DND-41 (cell line): ENCODE measurements around the gene THOC1.

Source experiments
- ATAC-seq: fragments of 200-7000 bp; cut with Tn5 transposase; 3 replicates; pipeline ENCODE4 v1.9.1; 2021; ENCODE audit warnings: low read depth; ENCODE audit not compliant: insufficient read depth
- DNase-seq: peaks from one replicate; pipeline ENCODE4 v3.0.0-alpha.2; 2020
- H2AFZ ChIP-seq: 2 replicates; pipeline ENCODE4 v1.6.0; 2012; ENCODE audit warnings: low read depth, low read length
- H3K27ac ChIP-seq: 2 replicates; pipeline ENCODE4 v1.5.1; 2012; ENCODE audit warnings: low read length, inconsistent platforms
- H3K27me3 ChIP-seq: fragments of 200-600 bp; sonication (generic); 2 replicates; pipeline ENCODE4 v1.6.0; 2012; ENCODE audit warnings: low read length, mild to moderate bottlenecking, inconsistent platforms; ENCODE audit not compliant: insufficient read depth, poor library complexity
- H3K36me3 ChIP-seq: 2 replicates; pipeline ENCODE4 v1.5.1; 2012; ENCODE audit warnings: low read length, inconsistent platforms; ENCODE audit not compliant: insufficient read depth
- H3K4me1 ChIP-seq: 2 replicates; pipeline ENCODE4 v1.5.1; 2012; ENCODE audit warnings: mild to moderate bottlenecking, low read length; ENCODE audit not compliant: insufficient read depth
- H3K4me2 ChIP-seq: 2 replicates; pipeline ENCODE4 v1.6.0; 2012; ENCODE audit warnings: mild to moderate bottlenecking, moderate library complexity, low read length, inconsistent platforms; ENCODE audit not compliant: insufficient read depth
- H3K4me3 ChIP-seq, 2 experiments: fragments of 200-600 bp in 1 of 2; shearing (Covaris generic) in 1 of 2; 2 replicates each; pipeline ENCODE4 v1.5.1; 2012 to 2016; ENCODE audit warnings: inconsistent platforms in 2 of 2, low read length in 2 of 2, mild to moderate bottlenecking in 2 of 2, low read depth in 1 of 2, moderate library complexity in 1 of 2
- H3K79me2 ChIP-seq: 2 replicates; pipeline ENCODE4 v1.6.0; 2012; ENCODE audit warnings: low read length, inconsistent platforms; ENCODE audit not compliant: insufficient read depth
- H3K9ac ChIP-seq: 2 replicates; pipeline ENCODE4 v1.6.0; 2012; ENCODE audit warnings: low read depth, mild to moderate bottlenecking, inconsistent platforms, low read length, moderate library complexity
- H3K9me3 ChIP-seq: 2 replicates; pipeline ENCODE4 v1.5.1; 2012; ENCODE audit warnings: low read length, moderate library complexity, mild to moderate bottlenecking, inconsistent platforms; ENCODE audit not compliant: insufficient read depth, severe bottlenecking
- H4K20me1 ChIP-seq: 2 replicates; pipeline ENCODE4 v1.6.0; 2012; ENCODE audit warnings: low read length; ENCODE audit not compliant: insufficient read depth
- CTCF ChIP-seq: IDR thresholded peaks from 2 replicates; pipeline ENCODE4 v1.5.1; 2012; ENCODE audit warnings: borderline replicate concordance, low read length, moderate library complexity, mild to moderate bottlenecking; ENCODE audit not compliant: poor library complexity, severe bottlenecking; ENCODE audit errors: extremely low read depth
- EZH2 ChIP-seq: IDR thresholded peaks from 3 replicates; pipeline ENCODE4 v1.6.1; 2012; ENCODE audit warnings: borderline replicate concordance, low read depth, mild to moderate bottlenecking, moderate library complexity, low read length, inconsistent platforms; ENCODE audit not compliant: severe bottlenecking

THOC1 gene

DNA sequence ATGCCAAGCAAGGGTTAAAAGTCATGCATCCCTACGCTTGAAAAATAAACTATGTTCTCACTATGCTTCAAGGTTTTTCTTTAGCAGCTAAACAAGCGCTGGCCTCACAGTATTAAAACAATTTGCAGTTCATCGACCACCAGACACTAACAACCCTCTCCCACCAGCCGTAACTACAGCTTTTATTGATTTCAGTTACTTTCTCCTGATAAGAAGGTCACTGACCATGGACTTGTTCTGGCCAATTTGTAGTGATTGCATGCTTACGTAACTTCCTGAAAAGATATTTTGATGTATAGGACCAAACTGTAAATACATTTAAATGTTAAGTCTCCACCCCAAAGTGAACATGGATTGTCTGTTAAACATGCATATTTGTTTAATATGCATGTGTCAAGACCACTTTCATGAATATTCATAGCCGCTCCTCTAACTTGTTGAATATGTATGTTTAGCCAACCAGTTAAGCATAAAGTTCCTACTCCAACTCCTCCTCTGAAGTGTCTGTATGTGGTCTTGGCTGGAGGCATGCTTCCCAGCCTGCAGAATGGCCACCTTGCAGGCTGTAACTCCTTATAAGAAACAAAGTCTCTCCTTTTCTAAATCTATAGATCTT is 1.7 kb upstream of the THOC1 start:
- Histone ChIP-seq H2AFZ (no peak overlapping the region), H3K27me3 (no peaks in the 10 kb centered on the region), H3K36me3 (peaks cover 10% of the 10 kb centered on the region), H3K79me2 (peaks cover 38% of the 10 kb centered on the region), H4K20me1 (no peaks in the 10 kb centered on the region), H3K4me2 (peak overlapping the region; percentile 80; the same call in 1 of the 2 replicates), H3K9ac (no peak overlapping the region), H3K4me1 (peaks cover 33% of the 10 kb centered on the region), H3K27ac (no peak overlapping the region), H3K4me3 (no peak overlapping the region), H3K9me3 (no peaks in the 10 kb centered on the region)
- ATAC-seq = no peak
- no peak for DNase-seq
- TF ChIP-seq CTCF = no peak
- TF ChIP-seq EZH2 = no peak

DNA sequence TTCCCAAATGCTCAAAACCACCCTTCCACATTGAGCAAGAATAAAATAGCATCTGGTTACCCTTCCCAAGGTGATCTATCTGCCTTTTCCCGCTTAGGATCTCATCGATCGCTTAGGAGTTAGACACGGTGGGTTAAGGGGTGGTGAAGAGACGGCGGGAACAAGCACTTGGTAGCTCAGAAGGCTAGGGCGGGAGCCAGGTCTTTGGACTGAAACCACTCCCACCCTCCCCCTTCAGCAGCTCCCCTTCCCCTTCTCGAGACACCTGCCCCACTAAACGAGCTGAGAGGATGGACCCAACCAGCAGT is 513 bp downstream of the THOC1 start:
- no peaks in the 10 kb centered on the region for H3K27me3 ChIP-seq
- DNase-seq (no peak), ATAC-seq (peak; percentile 52; the same call in 2 of the 3 replicates)
- peak overlapping the region; percentile 63 to 69 for H3K4me3 ChIP-seq
- peak overlapping the region; percentile 80 for H3K4me2 ChIP-seq
- H3K79me2 ChIP-seq = peaks cover 43% of the 10 kb centered on the region
- TF ChIP-seq CTCF (no peak), EZH2 (no peak)
- peaks cover 33% of the 10 kb centered on the region for H3K4me1 ChIP-seq
- H3K27ac ChIP-seq = peak overlapping the region; percentile 99
- peaks cover 27% of the 10 kb centered on the region for H3K36me3 ChIP-seq
- no peaks in the 10 kb centered on the region for H3K9me3 ChIP-seq
- H3K9ac ChIP-seq = peak overlapping the region; percentile 94
- no peaks in the 10 kb centered on the region for H4K20me1 ChIP-seq
- H2AFZ ChIP-seq = peak overlapping the region; percentile 96

DNA sequence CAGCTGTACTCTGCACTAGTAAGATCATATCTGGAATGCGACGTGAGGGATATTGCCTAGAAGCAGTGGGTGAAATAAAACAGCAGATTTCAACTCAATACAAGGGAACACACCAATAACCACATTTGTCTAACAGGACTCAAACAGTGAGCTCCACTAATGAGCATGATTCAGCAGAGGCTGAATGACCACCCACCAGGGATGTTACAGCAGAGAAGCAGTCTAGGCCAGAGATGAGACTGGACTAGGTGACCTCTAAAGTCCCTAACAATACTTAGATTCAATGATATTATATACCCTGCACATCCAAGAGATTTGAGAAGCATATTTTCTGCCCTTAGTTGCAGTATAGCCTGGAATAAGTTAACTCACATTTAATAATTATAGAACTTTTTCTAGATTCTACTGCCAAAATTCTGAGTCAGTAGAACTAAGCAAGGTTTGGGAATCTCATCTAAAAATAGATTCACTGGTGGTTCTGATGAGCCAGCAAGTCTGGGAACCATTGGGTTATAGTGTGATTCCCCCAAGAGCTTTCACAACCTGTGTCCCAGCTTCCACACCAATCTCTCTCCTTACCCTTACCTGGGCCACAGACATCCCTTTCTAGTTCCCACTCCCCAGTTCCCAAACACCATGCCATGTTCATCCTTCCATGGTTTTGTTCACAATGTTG is 6.3 kb downstream of the THOC1 start:
- Histone ChIP-seq H2AFZ (no peak overlapping the region), H3K4me2 (no peak overlapping the region), H3K27ac (no peak overlapping the region), H3K27me3 (no peaks in the 10 kb centered on the region), H3K4me1 (peaks cover 11% of the 10 kb centered on the region), H3K4me3 (no peak overlapping the region), H3K9me3 (no peaks in the 10 kb centered on the region), H3K36me3 (peaks cover 83% of the 10 kb centered on the region), H4K20me1 (no peaks in the 10 kb centered on the region), H3K79me2 (peaks cover 19% of the 10 kb centered on the region), H3K9ac (no peak overlapping the region)
- no peak for ATAC-seq
- TF ChIP-seq CTCF = no peak
- TF ChIP-seq EZH2 = no peak
- no peak for DNase-seq
